Adipocyte (in vitro differentiated cells): ENCODE measurements around the gene ATP7A.
"Not testable (repeated sequence)": the region's sequence is repeated elsewhere in the genome, so short reads cannot be mapped to it uniquely, and the experiment has no call there.

ENCODE experiments used
- DNase-seq: peaks from one replicate; pipeline ENCODE4 v3.0.0-alpha.2; 2015; ENCODE audit warnings: low read depth
- H3K27me3 ChIP-seq: replicated peaks from 2 replicates; pipeline ENCODE4 v1.7.0; 2013; ENCODE audit warnings: mild to moderate bottlenecking, low read length, moderate library complexity; ENCODE audit not compliant: control insufficient read depth, insufficient read depth
- H3K36me3 ChIP-seq: 2 replicates; pipeline ENCODE4 v1.7.0; 2013; ENCODE audit warnings: low read length, mild to moderate bottlenecking, moderate library complexity; ENCODE audit not compliant: control insufficient read depth, insufficient read depth, severe bottlenecking
- H3K4me1 ChIP-seq: 2 replicates; pipeline ENCODE4 v1.7.0; 2013; ENCODE audit warnings: mild to moderate bottlenecking, low read length, moderate library complexity; ENCODE audit not compliant: control insufficient read depth, insufficient read depth
- H3K4me3 ChIP-seq: 2 replicates; pipeline ENCODE4 v1.7.0; 2013; ENCODE audit warnings: mild to moderate bottlenecking, low read length, moderate library complexity
- H3K9ac ChIP-seq: 2 replicates; pipeline ENCODE4 v1.7.0; 2013; ENCODE audit warnings: mild to moderate bottlenecking, low read length, moderate library complexity
- H3K9me3 ChIP-seq: 2 replicates; pipeline ENCODE4 v1.7.0; 2013; ENCODE audit warnings: mild to moderate bottlenecking, low read length, moderate library complexity; ENCODE audit not compliant: control insufficient read depth

Gene ATP7A

DNA sequence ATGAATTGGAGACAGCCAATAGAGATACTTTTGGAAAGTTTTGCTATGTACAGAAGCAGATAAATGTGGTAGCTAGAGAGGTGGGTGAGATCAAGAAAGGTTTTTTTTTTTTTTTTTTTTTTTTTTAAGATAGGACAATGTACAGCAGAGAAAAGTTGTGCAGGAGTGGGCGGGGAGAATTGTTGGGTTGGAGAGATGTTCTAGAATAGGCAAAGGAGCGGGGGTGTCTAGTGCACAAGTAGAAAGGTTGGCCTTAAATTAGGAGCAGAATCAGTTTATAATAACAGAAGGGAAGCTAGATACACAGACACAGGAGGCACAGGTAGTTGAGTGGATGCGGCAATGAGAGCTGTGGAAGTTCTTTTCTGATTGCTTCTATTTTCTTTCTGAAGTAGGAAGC, 127.4 kb downstream of the ATP7A start:
- H3K9me3 ChIP-seq: no peaks in the 10 kb centered on the region

DNA sequence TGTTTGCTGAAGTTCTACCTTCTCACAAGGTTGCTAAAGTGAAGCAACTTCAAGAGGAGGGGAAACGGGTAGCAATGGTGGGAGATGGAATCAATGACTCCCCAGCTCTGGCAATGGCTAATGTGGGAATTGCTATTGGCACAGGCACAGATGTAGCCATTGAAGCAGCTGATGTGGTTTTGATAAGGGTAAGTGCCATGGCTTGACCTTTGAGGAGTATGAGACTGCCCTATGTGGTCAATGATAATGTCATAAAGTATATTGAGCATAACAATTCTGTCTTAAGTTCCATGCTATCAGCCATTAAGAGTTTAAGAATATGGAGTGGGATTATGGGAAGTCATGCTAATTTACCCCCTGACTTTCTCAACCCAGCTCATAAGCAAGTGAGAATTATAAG, 132.1 kb downstream of the ATP7A start:
- Histone ChIP-seq H3K4me1 (no peaks in the 10 kb centered on the region), H3K27me3 (no peaks in the 10 kb centered on the region), H3K9ac (no peak overlapping the region), H3K4me3 (no peak overlapping the region), H3K9me3 (no peaks in the 10 kb centered on the region), H3K36me3 (no peaks in the 10 kb centered on the region)
- no peak for DNase-seq

More for the DNA sequence above, 127.4 kb downstream of the ATP7A start:
- no peaks in the 10 kb centered on the region for H3K27me3 ChIP-seq
- no peak overlapping the region for H3K4me3 ChIP-seq
- H3K36me3 ChIP-seq: peaks cover 2% of the 10 kb centered on the region
- DNase-seq: no peak
- no peaks in the 10 kb centered on the region for H3K4me1 ChIP-seq
- H3K9ac ChIP-seq: no peak overlapping the region

DNA sequence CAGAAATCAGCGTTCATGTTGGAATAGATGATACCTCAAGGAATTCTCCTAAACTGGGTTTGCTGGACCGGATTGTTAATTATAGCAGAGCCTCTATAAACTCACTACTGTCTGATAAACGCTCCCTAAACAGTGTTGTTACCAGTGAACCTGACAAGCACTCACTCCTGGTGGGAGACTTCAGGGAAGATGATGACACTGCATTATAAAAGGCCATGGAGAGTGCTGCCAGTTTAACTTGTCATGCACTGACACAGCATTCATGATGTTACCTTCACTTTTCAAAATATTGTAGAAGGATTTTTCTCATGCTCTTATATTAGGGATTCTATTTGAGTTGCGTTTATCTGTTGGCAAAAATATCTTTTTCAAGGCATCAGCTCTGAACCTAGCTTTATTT, 135.9 kb downstream of the ATP7A start:
- no peaks in the 10 kb centered on the region for H3K4me1 ChIP-seq
- no peaks in the 10 kb centered on the region for H3K36me3 ChIP-seq
- no peak overlapping the region for H3K9ac ChIP-seq
- no peak for DNase-seq
- H3K4me3 ChIP-seq: no peak overlapping the region
- no peaks in the 10 kb centered on the region for H3K9me3 ChIP-seq
- no peaks in the 10 kb centered on the region for H3K27me3 ChIP-seq

GRCh38 chrX:78048052-78048451, 137.6 kb downstream of the ATP7A start:
- Histone ChIP-seq H3K4me1 (no peaks in the 10 kb centered on the region), H3K9me3 (no peaks in the 10 kb centered on the region)
- no peak for DNase-seq

GRCh38 chrX:78063687-78064086, 153.2 kb downstream of the ATP7A start:
- Histone ChIP-seq H3K36me3 (no peaks in the 10 kb centered on the region), H3K27me3 (no peaks in the 10 kb centered on the region), H3K4me3 (no peak overlapping the region), H3K9ac (no peak overlapping the region), H3K9me3 (peaks cover 1% of the 10 kb centered on the region), H3K4me1 (peaks cover 4% of the 10 kb centered on the region)
- DNase-seq: no peak

More at GRCh38 chrX:78048052-78048451, 137.6 kb downstream of the ATP7A start:
- H3K9ac ChIP-seq: no peak overlapping the region
- H3K27me3 ChIP-seq: no peaks in the 10 kb centered on the region
- no peak overlapping the region for H3K4me3 ChIP-seq
- H3K36me3 ChIP-seq: no peaks in the 10 kb centered on the region

GRCh38 chrX:78064152-78064551, 153.7 kb downstream of the ATP7A start:
- Histone ChIP-seq H3K9me3 (peaks cover 6% of the 10 kb centered on the region), H3K36me3 (no peaks in the 10 kb centered on the region), H3K27me3 (no peaks in the 10 kb centered on the region), H3K4me1 (peaks cover 4% of the 10 kb centered on the region), H3K4me3 (no peak overlapping the region), H3K9ac (no peak overlapping the region)
- no peak for DNase-seq

- peak; percentile 51 for DNase-seq
- not testable (repeated sequence) for H3K4me1 ChIP-seq, H3K36me3 ChIP-seq, H3K9me3 ChIP-seq, H3K4me3 ChIP-seq, H3K27me3 ChIP-seq
- H3K9ac ChIP-seq: peak overlapping the region; percentile 18
These were observed 154.5 kb downstream of the ATP7A start for GRCh38 chrX:78064698-78065601.

GRCh38 chrX:78066110-78066509, 155.6 kb downstream of the ATP7A start:
- no peaks in the 10 kb centered on the region for H3K27me3 ChIP-seq

GRCh38 chrX:78071331-78071730, 160.8 kb downstream of the ATP7A start:
- Histone ChIP-seq H3K4me1 (no peaks in the 10 kb centered on the region), H3K4me3 (no peak overlapping the region), H3K9me3 (peaks cover 19% of the 10 kb centered on the region), H3K27me3 (no peaks in the 10 kb centered on the region), H3K9ac (no peak overlapping the region), H3K36me3 (no peaks in the 10 kb centered on the region)
- no peak for DNase-seq

More at GRCh38 chrX:78066110-78066509, 155.6 kb downstream of the ATP7A start:
- Histone ChIP-seq H3K9me3 (peaks cover 9% of the 10 kb centered on the region), H3K36me3 (no peaks in the 10 kb centered on the region), H3K4me1 (peaks cover 4% of the 10 kb centered on the region), H3K9ac (no peak overlapping the region), H3K4me3 (no peak overlapping the region)
- DNase-seq: no peak

DNA sequence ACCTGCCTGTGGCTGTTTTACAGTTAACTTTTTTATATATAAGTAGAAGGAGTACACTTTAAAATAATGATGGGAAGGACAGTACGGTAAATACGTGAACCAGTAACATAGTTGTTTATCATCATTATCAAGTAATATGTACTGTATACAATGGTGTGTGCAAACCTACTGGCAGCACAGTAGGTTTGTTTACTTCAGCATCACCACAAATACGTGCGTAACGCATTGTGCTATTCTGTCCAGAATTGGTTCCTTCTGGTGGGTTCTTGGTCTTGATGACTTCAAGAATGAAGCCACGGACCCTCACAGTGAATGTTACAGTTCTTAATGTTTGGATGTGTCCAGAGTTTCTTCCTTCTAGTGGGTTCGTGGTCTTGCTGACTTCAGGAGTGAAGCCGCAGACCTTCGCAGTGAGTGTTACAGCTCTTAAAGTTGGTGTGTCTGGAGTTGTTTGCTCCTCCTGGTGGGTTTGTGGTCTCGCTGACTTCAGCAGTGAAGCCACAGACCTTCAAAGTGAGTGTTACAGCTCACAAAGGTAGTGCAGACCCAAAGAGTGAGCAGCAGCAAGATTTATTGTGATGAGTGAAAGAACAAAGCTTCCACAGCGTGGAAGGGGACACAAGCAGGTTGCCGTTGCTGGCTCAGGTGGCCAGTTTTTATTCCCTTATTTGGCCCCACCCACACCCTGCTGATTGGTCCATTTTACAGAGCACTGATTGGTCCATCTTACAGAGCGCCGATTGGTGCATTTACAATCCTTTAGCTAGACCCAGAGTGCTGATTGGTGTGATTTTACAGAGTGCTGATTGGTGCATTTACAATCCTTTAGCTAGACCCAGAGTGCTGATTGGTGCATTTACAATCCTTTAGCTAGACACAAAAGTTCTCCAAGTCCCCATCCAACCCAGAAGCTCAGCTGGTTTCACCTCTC, 162.9 kb downstream of the ATP7A start:
- not testable (repeated sequence) for H3K4me3 ChIP-seq, H3K27me3 ChIP-seq, H3K9ac ChIP-seq, H3K4me1 ChIP-seq, H3K36me3 ChIP-seq, DNase-seq
- H3K9me3 ChIP-seq: peaks cover 19% of the 10 kb centered on the region

GRCh38 chrX:78074088-78074487, 163.6 kb downstream of the ATP7A start:
- H3K4me1 ChIP-seq: no peaks in the 10 kb centered on the region
- no peak for DNase-seq
- no peak overlapping the region for H3K4me3 ChIP-seq
- peaks cover 13% of the 10 kb centered on the region for H3K9me3 ChIP-seq
- H3K9ac ChIP-seq: no peak overlapping the region
- H3K36me3 ChIP-seq: no peaks in the 10 kb centered on the region
- no peaks in the 10 kb centered on the region for H3K27me3 ChIP-seq
